ENCODE measurements around the gene RTEL1.

GRCh38 chr20:63679799-63680305 lies 21.7 kb downstream of the RTEL1 start:
- TF ChIP-seq, protein P1, sequence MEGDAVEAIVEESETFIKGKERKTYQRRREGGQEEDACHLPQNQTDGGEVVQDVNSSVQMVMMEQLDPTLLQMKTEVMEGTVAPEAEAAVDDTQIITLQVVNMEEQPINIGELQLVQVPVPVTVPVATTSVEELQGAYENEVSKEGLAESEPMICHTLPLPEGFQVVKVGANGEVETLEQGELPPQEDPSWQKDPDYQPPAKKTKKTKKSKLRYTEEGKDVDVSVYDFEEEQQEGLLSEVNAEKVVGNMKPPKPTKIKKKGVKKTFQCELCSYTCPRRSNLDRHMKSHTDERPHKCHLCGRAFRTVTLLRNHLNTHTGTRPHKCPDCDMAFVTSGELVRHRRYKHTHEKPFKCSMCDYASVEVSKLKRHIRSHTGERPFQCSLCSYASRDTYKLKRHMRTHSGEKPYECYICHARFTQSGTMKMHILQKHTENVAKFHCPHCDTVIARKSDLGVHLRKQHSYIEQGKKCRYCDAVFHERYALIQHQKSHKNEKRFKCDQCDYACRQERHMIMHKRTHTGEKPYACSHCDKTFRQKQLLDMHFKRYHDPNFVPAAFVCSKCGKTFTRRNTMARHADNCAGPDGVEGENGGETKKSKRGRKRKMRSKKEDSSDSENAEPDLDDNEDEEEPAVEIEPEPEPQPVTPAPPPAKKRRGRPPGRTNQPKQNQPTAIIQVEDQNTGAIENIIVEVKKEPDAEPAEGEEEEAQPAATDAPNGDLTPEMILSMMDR (IDR thresholded peaks at IDR 0.05; ENCODE audit: low read length): no peak
- TF ChIP-seq EZH2 (IDR thresholded peaks at IDR 0.05; ENCODE audit: borderline replicate concordance, low read length): no peak
